H9 (cell line): ENCODE data around the gene RXFP3. TPM values are rescaled to one million over a fixed set of nuclear protein-coding genes. Genes with fewer than 3 reads are reported as not detected.

Source experiments
- DNase-seq: peaks from one replicate; pipeline ENCODE4 v3.0.0-alpha.2; 2017
- H2AFZ ChIP-seq: one replicate; pipeline ENCODE4 v1.6.1; 2013; ENCODE audit warnings: mild to moderate bottlenecking, low read length, control low read depth, moderate library complexity
- H2AK5ac ChIP-seq: 2 replicates; pipeline ENCODE4 v1.6.1; 2013; ENCODE audit warnings: low read length, control low read depth, mixed read lengths; ENCODE audit not compliant: insufficient read length
- H2BK120ac ChIP-seq: one replicate; pipeline ENCODE4 v1.6.1; 2013; ENCODE audit warnings: low read depth, mild to moderate bottlenecking, low read length, control low read depth, inconsistent platforms; ENCODE audit not compliant: poor library complexity, severe bottlenecking
- H2BK12ac ChIP-seq: 2 replicates; pipeline ENCODE4 v1.6.1; 2013; ENCODE audit warnings: low read length, control low read depth, mixed read lengths, low read depth; ENCODE audit not compliant: insufficient read length
- H2BK15ac ChIP-seq: 2 replicates; pipeline ENCODE4 v1.6.1; 2013; ENCODE audit warnings: low read depth, low read length, control low read depth
- H2BK20ac ChIP-seq: one replicate; pipeline ENCODE4 v1.6.1; 2013; ENCODE audit warnings: low read depth, mild to moderate bottlenecking, low read length, control low read depth, inconsistent platforms; ENCODE audit not compliant: poor library complexity, severe bottlenecking
- H2BK5ac ChIP-seq: 2 replicates; pipeline ENCODE4 v1.6.1; 2013; ENCODE audit warnings: low read length, control low read depth, mixed read lengths; ENCODE audit not compliant: insufficient read length
- H3K14ac ChIP-seq: 2 replicates; pipeline ENCODE4 v1.6.1; 2013; ENCODE audit warnings: low read length, control low read depth; ENCODE audit not compliant: insufficient read depth
- H3K18ac ChIP-seq: 2 replicates; pipeline ENCODE4 v1.6.1; 2013; ENCODE audit warnings: low read depth, mild to moderate bottlenecking, mixed read lengths, low read length, control low read depth; ENCODE audit not compliant: insufficient read length
- H3K23ac ChIP-seq: 2 replicates; pipeline ENCODE4 v1.6.1; 2013; ENCODE audit warnings: low read length, control low read depth, mixed read lengths, low read depth; ENCODE audit not compliant: insufficient read length
- H3K23me2 ChIP-seq: 2 replicates; pipeline ENCODE4 v1.6.1; 2013; ENCODE audit warnings: low read depth, mild to moderate bottlenecking, mixed read lengths, low read length, control low read depth; ENCODE audit not compliant: insufficient read length, poor library complexity, severe bottlenecking
- H3K27ac ChIP-seq: 2 replicates; pipeline ENCODE4 v1.5.1; 2013; ENCODE audit warnings: low read length, control low read depth, mixed read lengths, low read depth; ENCODE audit not compliant: insufficient read length
- H3K27me3 ChIP-seq: 2 replicates; pipeline ENCODE4 v1.6.1; 2013; ENCODE audit warnings: low read length, control low read depth, inconsistent platforms; ENCODE audit not compliant: insufficient read depth
- H3K4ac ChIP-seq: 2 replicates; pipeline ENCODE4 v1.6.1; 2013; ENCODE audit warnings: low read depth, mild to moderate bottlenecking, control low read depth, inconsistent platforms, low read length, moderate library complexity
- H3K4me1 ChIP-seq: 2 replicates; pipeline ENCODE4 v1.6.1; 2013; ENCODE audit warnings: low read length, control low read depth, inconsistent platforms; ENCODE audit not compliant: insufficient read depth
- H3K4me2 ChIP-seq: 2 replicates; pipeline ENCODE4 v1.6.1; 2013; ENCODE audit warnings: low read length, control low read depth, mixed read lengths; ENCODE audit not compliant: insufficient read length, insufficient read depth
- H3K56ac ChIP-seq: 2 replicates; pipeline ENCODE4 v1.6.1; 2013; ENCODE audit warnings: low read depth, mild to moderate bottlenecking, mixed read lengths, low read length, control low read depth; ENCODE audit not compliant: insufficient read length
- H3K79me1 ChIP-seq: 2 replicates; pipeline ENCODE4 v1.6.1; 2013; ENCODE audit warnings: low read depth, mild to moderate bottlenecking, moderate library complexity, low read length, control low read depth, inconsistent platforms; ENCODE audit not compliant: insufficient read depth, poor library complexity, severe bottlenecking
- H3K79me2 ChIP-seq: 2 replicates; pipeline ENCODE4 v1.6.1; 2013; ENCODE audit warnings: low read length, control low read depth, inconsistent platforms; ENCODE audit not compliant: insufficient read depth
- H3K9ac ChIP-seq: 2 replicates; pipeline ENCODE4 v1.6.1; 2013; ENCODE audit warnings: low read length, control low read depth, mixed read lengths; ENCODE audit not compliant: insufficient read length; ENCODE audit errors: extremely low read depth
- H3K9me3 ChIP-seq: one replicate; pipeline ENCODE4 v1.6.1; 2013; ENCODE audit warnings: low read depth, low read length, inconsistent platforms; ENCODE audit not compliant: control insufficient read depth
- H3T11ph ChIP-seq: one replicate; pipeline ENCODE4 v1.6.1; 2013; ENCODE audit warnings: mild to moderate bottlenecking, low read length, control low read depth, inconsistent platforms
- H4K20me1 ChIP-seq: one replicate; pipeline ENCODE4 v1.6.1; 2013; ENCODE audit not compliant: control insufficient read depth, insufficient read length, insufficient read depth
- H4K5ac ChIP-seq: 2 replicates; pipeline ENCODE4 v1.6.1; 2013; ENCODE audit warnings: low read depth, mild to moderate bottlenecking, mixed read lengths, low read length, control low read depth; ENCODE audit not compliant: insufficient read length
- H4K8ac ChIP-seq: replicated peaks from 2 replicates; pipeline ENCODE4 v1.6.1; 2013; ENCODE audit warnings: low read length, control low read depth, mixed read lengths, low read depth; ENCODE audit not compliant: insufficient read length
- H4K91ac ChIP-seq: 2 replicates; pipeline ENCODE4 v1.6.1; 2013; ENCODE audit warnings: low read depth, mild to moderate bottlenecking, moderate library complexity, mixed read lengths, low read length, control low read depth; ENCODE audit not compliant: insufficient read length
- H3K27ac Mint-ChIP-seq, 3 experiments: 2 replicates in 2 of 3; 3 replicates in 1 of 3; pipeline ENCODE4 v1.8.0; 2020 to 2021; ENCODE audit warnings: mixed read lengths in 3 of 3, mild to moderate bottlenecking in 1 of 3, moderate library complexity in 1 of 3
- H3K27me3 Mint-ChIP-seq: 2 replicates; pipeline ENCODE4 v1.8.0; 2021; ENCODE audit warnings: low read depth, mild to moderate bottlenecking, moderate library complexity, mixed read lengths
- H3K36me3 Mint-ChIP-seq, 3 experiments: 2 replicates in 2 of 3; 3 replicates in 1 of 3; pipeline ENCODE4 v1.8.0; 2020 to 2021; ENCODE audit warnings: low read depth in 3 of 3, mixed read lengths in 3 of 3; ENCODE audit not compliant: insufficient read depth in 1 of 3
- H3K4me1 Mint-ChIP-seq, 2 experiments: 2 replicates each; pipeline ENCODE4 v1.8.0; 2020; ENCODE audit warnings: mixed read lengths in 2 of 2
- H3K4me3 Mint-ChIP-seq, 2 experiments: 2 replicates in 1 of 2; 3 replicates in 1 of 2; pipeline ENCODE4 v1.8.0; 2020 to 2021; ENCODE audit warnings: mild to moderate bottlenecking in 2 of 2, mixed read lengths in 2 of 2, moderate library complexity in 1 of 2
- H3K9me3 Mint-ChIP-seq, 2 experiments: 2 replicates in 1 of 2; 3 replicates in 1 of 2; pipeline ENCODE4 v1.8.0; 2020; ENCODE audit warnings: mild to moderate bottlenecking in 2 of 2, mixed read lengths in 2 of 2, moderate library complexity in 1 of 2
- WGBS: extraction: QIAGEN DNeasy Blood & Tissue Kit; methylation state at CpG from one replicate; pipeline ENCODE4 v1.1.7; 2013; ENCODE audit warnings: missing lambda C conversion rate, low lambda C conversion rate, mixed read lengths; ENCODE audit not compliant: insufficient read length; ENCODE audit errors: extremely low coverage; 5-methylcytosine and 5-hydroxymethylcytosine counted together
- total RNA-seq: library from RNA; stranded (reverse); gene quantifications from 2 replicates; pipeline ENCODE4 v1.2.1, GENCODE V29; 2021
- TF ChIP-seq, protein P1 (sequence below): fragments of 200-600 bp; sonication (generic); conservative IDR thresholded peaks from 3 replicates; pipeline ENCODE4 v1.8.0; 2021; ENCODE audit warnings: antibody characterized with exemption, mild to moderate bottlenecking

RXFP3 gene
- total RNA-seq, 1 experiment from 2014 or later: not detected

- H3K79me1 ChIP-seq: no peaks in the 10 kb centered on the region
- Mint-ChIP-seq H3K27ac (no peak overlapping the region), H3K27me3 (no peaks in the 10 kb centered on the region), H3K4me3 (no peak overlapping the region), H3K4me1 (peaks cover 12 to 14% of the 10 kb centered on the region in 2 experiments; a peak in 3 of 4 replicates), H3K9me3 (no peaks in the 10 kb centered on the region), H3K36me3 (no peaks in the 10 kb centered on the region)
- no peaks in the 10 kb centered on the region for H4K20me1 ChIP-seq
- no peak overlapping the region for H2AFZ ChIP-seq
- H4K91ac ChIP-seq: no peak overlapping the region
- TF ChIP-seq, protein P1, sequence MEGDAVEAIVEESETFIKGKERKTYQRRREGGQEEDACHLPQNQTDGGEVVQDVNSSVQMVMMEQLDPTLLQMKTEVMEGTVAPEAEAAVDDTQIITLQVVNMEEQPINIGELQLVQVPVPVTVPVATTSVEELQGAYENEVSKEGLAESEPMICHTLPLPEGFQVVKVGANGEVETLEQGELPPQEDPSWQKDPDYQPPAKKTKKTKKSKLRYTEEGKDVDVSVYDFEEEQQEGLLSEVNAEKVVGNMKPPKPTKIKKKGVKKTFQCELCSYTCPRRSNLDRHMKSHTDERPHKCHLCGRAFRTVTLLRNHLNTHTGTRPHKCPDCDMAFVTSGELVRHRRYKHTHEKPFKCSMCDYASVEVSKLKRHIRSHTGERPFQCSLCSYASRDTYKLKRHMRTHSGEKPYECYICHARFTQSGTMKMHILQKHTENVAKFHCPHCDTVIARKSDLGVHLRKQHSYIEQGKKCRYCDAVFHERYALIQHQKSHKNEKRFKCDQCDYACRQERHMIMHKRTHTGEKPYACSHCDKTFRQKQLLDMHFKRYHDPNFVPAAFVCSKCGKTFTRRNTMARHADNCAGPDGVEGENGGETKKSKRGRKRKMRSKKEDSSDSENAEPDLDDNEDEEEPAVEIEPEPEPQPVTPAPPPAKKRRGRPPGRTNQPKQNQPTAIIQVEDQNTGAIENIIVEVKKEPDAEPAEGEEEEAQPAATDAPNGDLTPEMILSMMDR: no peak
- H3K18ac ChIP-seq: no peak overlapping the region
- WGBS: no CpG with 5 or more reads among the region's 3 CpGs
- no peak overlapping the region for H3K4me2 ChIP-seq
- H3K27ac ChIP-seq: no peak overlapping the region
- no peaks in the 10 kb centered on the region for H3K27me3 ChIP-seq
- DNase-seq: no peak
- H3K9ac ChIP-seq: no peak overlapping the region
- no peak overlapping the region for H3K4ac ChIP-seq
- no peaks in the 10 kb centered on the region for H3K9me3 ChIP-seq
- no peak overlapping the region for H3K23ac ChIP-seq
- H2AK5ac ChIP-seq: no peak overlapping the region
- no peak overlapping the region for H2BK120ac ChIP-seq
- no peak overlapping the region for H2BK20ac ChIP-seq
- H2BK15ac ChIP-seq: no peak overlapping the region
- no peak overlapping the region; the same call in 1 of the 2 replicates for H3K14ac ChIP-seq
- H3T11ph ChIP-seq: no peak overlapping the region
- no peaks in the 10 kb centered on the region for H3K4me1 ChIP-seq
- H2BK12ac ChIP-seq: no peak overlapping the region
- H4K8ac ChIP-seq: no peak overlapping the region
- no peak overlapping the region for H2BK5ac ChIP-seq
- H4K5ac ChIP-seq: no peak overlapping the region
- H3K23me2 ChIP-seq: no peaks in the 10 kb centered on the region
- H3K56ac ChIP-seq: no peak overlapping the region
- H3K79me2 ChIP-seq: no peaks in the 10 kb centered on the region
Measured at GRCh38 chr5:33968211-33969005, 32.2 kb downstream of the RXFP3 start.
